NCI-H2196 (cell line): Measurements from ENCODE around the gene PIK3CD.
"Not testable (repeated sequence)": the region's sequence is repeated elsewhere in the genome, so short reads cannot be mapped to it uniquely, and the experiment has no call there.

Experiments
- DNase-seq: peaks from one replicate; lab custom pipeline; 2025; ENCODE audit not compliant: unreplicated experiment; lab: John Stamatoyannopoulos, UW

The PIK3CD gene

DNA sequence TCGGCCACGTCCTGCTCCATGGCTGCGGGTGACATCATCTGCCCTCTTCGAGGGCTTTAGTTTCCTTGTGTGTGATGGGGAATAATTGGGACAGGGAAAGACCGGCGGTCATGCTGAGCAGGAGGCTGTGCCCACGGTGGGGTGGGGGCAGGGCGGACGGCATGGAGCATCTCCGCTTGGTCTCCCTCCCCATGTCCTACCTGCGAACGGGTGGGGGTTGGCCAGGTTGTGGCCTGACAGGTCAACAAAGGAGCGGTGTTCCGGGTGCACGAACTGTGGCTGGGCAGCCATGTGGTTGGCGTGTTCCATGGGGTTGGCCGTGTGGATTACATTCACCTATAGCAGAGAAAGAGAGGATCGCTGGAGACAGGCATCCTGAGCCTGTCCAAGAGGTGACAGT is 80.0 kb downstream of the PIK3CD start:
- no peak for DNase-seq

DNA sequence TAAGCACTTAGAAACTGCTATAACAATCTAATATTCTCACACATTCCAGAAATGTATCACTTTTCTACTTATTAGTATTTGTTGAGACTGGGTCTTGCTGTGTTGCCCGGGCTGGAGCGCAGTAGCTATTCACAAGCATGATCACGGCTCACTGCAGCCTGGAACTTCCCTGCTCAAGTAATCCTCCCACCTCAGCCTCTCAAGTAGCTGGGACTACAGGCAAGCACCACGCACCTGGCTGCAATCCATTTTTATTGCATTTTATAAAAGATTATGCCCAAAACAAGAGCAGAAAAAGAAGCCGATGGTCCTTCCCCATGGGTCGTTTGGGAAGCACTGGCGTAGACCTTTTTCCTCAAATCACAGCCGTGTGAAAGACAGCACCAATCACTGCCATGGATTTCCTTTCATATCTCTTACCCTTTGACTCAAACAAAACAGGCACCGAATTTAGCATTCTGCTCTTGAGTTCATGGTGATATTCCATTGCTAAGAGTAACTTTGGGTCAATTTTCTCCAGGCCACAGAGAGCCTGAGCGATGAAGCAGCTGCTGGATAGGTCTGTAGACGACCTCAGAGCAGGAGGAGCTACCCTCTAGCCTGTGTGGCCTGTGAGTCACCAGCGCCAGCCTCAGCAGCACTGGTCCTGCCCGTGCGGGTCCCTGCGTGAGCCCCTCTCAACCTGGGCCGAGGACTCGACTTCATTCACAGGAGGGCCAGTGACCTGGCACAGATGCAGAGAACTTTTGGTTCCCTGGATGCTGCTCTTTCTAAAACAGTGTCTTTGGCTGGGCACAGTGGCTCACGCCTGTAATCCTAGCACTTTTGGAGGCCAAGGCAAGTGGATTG is 80.8 kb downstream of the PIK3CD start:
- no peak for DNase-seq

DNA sequence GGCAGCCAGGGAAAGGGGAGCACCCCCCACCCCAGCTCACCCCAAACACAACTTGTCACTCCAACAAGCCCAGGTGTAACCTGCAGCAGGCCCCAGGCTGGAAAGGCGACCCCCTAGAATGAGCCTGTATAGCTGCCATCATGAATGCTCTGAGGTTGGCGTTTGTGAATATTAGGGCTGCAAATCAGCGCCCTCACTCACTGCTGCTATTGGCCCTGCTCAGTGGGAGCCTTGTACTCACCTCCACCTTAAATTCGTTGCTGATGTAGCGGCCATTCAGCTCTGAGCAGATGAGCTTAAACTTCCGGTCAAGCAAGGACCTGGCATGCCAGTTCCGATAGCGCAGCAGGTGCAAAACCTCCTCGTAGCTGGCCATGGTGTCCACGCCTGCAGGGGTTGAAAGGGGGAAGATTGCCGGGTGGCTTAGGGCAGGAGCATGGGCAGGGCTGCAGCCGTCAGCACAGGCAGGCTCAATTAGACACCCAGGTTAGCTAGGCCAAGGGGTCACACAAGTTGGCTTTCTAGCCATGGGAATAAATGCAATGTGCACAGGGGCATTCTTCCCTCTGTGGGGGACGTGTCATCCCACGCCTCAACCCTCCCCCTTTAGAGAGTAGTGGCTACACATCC is 81.7 kb downstream of the PIK3CD start:
- no peak for DNase-seq

DNA sequence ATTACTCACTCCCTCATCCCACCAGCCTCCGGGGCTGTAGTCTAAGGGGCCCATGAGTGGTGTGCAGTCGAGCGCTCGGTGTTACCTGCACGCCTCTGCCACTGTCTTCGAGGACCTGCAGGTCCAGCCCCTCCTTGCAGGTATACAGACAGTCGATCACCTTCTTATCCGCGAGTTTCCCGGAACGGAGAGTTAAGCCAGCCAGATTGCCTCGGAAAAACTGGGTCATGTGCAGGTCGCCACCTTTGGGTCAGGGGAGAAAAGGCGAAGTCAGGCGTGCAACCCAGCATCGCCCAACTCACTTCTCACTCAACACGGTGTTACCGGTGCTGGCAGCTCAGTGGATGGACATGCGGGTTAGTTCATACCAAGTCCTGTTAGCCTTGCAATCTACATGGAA is 84.3 kb downstream of the PIK3CD start:
- no peak for DNase-seq

DNA sequence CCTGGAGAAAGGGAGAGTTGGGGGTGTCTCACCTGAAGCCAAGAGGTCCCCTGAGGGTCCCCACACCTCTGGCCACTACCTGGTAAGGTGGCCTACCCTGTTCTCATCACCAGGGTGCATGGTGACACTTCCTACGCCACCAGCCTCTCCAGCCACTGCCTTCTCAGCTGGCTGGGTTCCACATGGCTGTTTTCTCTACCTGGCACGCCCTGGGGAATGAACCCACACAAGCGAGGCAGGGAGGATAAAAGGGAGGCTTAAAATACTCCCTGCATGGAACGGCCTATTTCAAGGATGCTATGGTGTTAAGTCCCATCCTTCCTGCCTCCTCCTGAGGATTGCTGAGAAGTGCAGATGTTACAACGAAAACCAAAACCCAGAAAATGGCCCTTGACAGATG is 84.7 kb downstream of the PIK3CD start:
- no peak for DNase-seq

DNA sequence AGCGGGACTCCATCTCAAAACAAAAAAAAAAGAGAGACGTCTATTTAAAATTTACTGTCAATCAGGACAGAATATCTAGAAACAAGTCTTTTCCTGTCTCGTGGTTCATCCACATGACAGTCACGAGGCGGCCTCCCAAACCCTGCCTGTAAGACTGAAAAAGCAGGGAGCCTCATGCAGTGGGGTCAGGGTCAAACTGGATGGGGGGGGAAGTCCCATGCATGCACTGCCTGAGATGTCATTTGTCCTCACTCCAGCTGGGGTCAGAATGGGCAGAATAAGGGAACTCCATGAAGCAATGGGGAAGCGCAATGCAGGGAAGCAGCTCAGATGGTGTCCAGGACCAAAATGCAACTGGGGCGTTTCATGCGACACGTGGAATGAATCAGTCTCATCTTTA is 85.5 kb downstream of the PIK3CD start:
- no peak for DNase-seq

DNA sequence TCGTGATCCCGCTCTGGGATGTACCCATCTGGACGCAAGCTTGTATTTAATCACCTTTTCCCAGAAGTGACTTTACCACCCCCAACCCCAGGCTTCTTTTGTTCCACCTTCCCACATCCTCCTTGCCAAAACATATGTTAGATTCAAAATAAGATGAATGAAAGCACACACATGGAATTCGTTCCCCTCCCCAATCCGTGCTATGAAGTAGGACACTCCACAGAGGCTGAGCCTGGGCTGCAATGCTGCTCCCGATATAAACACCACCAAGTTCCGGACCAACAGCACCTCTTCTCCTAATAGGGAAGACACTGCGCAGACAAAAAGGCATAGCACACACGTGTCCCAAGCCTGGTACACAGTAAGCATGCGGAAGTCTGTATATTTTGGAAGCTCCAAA is 86.1 kb downstream of the PIK3CD start:
- no peak for DNase-seq

DNA sequence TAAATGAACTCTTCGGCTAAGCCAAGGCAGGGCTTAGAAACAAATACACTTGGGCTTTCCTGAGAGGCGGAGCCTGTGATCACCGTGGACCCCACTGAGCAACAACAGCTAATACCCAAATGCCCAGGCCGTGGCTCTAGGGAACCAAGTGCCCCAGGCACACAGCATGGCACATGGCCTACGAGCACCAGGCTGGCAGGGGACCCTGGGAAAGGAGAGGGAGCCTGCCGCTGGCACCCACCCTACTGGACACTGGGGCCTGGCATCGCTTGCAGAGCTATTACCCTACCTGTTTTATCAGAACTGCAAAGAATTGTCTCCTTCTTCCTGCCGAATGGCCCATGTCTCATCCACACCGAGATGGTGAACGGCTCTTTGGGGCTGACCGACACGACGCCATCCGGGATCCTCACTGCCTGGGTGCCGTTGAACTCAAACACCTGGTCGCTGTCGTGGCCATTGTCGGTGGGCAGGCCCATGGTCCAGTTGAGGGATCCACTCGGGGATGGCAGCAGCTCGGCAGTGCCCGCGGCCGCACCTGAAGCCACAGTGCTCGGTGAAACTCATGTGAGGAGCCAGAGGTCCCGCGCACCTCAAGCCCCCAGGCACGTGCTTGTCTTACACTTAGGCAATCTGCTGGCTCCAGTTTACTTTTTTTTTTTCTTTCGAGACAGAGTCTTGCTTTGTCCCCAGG is 92.7 kb downstream of the PIK3CD start:
- DNase-seq: no peak

DNA sequence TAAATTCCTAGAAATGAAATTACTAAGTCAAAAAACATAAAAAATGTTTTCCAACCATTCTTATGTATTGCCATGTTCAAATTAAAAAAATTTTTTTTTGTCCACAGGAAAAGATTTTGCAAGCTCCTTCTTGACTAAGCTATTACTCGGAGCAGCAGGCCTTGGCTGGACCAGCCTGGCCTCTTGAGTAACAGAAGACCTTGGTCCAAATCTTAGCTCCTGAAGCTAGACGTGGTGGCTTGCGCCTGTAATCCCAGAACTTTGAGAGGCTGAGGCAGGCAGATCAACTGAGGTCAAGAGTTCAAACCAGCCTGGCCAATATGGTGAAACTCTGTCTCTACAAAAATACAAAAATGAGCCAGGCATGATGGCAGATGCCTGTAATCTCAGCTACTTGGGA is 94.7 kb downstream of the PIK3CD start:
- no peak for DNase-seq

DNA sequence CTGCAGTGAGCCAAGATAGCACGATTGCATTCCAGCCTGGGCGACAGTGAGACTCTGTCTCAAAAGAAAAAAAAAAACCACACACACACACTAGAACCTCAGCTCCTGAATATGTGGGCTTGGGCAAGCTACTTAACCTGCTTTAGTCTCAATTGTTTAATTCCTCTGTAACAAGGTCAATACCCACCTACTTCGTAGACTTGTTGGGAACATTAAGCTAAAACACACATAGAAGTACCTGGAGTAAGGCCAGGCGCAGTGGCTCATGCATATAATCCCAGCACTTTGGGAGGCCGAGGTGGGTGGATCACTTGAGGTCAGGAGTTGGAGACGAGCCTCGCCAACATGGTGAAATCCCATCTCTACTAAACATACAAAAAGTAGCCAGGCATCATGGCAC is 95.1 kb downstream of the PIK3CD start:
- peak; percentile 29 for DNase-seq

DNA sequence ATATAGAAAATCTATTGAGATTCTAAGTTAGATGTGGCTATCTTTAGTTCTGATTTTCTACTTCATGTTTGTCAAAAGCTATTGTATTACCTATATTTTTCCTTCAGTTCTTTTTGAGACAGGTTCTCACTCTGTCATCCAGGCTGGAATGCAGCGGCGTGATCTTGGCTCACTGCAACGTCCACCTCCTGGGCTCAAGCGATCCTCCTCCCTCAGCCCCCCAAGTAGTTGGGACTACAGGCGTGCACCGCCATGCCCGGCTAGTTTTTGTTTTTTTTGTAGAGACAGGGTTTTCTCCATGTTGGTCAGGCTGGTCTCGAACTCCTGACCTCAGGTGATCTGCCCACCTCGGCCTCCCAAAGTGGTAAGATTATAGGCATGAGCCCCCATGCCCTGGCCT is 96.9 kb downstream of the PIK3CD start:
- not testable (repeated sequence) for DNase-seq

DNA sequence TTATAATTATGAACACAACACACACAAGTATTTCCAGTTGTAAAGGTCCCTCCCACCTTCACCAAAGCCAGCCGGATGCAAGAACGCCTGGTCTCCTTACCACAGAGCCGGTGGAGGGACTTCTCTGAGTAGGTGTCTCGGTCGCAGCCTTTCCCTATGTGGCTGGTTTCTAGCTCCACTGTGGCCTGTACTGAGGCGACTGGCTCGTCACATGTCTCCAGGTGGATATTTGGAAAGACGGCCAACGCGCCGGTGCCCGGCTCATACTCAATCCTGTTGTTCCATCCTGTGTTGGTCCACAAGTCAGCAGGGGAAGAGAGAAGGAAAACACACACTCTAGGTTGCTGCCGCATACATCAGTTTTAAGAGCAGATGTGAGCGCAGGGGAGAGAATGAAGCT is 97.8 kb downstream of the PIK3CD start:
- DNase-seq: no peak

DNA sequence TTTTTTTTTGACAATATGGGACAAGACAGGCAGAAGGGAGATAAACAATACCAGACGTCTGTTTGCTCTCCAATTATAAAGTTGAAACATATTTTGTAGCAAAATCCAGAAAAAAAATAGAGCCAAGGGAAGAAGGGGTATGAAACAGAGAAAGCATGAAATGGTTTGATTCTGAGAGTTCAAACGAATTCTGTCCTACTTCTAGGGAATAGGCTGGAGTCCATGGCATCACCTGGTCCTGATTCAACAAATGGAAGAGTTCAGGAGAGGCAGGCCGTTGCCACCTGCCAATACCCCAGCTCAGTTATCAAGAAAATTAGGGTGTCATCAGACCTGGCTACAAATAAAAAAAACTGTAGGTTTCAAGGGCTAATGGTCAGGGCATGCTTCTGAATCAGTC is 100.4 kb downstream of the PIK3CD start:
- no peak for DNase-seq

DNA sequence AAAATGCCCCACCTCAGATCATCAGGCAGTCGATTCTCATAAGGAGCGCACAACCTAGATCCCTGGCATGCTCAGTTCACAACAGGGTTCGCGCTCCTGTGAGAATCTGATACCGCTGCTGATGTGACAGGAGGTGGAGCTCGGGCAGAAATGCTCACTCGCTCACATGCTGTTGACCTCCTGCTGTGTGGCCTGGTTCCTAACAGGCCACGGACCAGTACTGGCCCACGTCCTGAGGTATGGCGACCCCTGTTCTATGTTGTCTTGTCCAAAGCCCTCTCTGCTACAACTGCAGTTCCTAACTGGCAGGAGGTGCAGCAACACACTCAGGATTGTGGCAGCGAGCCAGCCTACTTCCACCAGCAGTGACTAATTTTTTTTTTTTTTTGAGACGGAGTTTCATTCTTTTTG is 101.6 kb downstream of the PIK3CD start:
- peak; percentile 31 for DNase-seq

DNA sequence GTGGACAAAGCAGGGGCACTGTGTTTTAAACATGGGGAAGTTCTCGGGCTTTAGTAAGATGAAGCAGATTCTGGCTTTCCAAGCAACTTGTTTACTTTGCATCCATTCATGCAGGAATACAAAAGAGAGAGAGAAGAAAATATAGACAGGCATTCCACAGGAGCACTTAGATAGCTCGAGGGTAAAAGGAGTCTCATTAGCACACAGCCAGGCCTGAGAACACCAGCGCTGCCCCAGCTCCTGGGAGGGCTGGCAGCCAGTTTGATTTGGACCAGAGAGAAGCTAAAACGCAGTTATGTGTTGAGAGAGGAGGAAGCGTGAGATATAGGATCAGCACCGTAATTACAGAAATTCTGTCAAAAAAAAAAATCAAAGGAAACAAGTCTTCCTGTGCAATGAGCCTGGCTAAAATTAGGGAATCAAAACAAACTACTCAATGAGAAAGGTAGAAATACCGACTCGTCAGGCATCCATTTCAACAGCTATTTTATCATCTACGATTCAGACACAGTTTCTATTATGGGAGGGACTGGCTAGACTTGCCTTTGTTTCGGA is 104.0 kb downstream of the PIK3CD start:
- no peak for DNase-seq

DNA sequence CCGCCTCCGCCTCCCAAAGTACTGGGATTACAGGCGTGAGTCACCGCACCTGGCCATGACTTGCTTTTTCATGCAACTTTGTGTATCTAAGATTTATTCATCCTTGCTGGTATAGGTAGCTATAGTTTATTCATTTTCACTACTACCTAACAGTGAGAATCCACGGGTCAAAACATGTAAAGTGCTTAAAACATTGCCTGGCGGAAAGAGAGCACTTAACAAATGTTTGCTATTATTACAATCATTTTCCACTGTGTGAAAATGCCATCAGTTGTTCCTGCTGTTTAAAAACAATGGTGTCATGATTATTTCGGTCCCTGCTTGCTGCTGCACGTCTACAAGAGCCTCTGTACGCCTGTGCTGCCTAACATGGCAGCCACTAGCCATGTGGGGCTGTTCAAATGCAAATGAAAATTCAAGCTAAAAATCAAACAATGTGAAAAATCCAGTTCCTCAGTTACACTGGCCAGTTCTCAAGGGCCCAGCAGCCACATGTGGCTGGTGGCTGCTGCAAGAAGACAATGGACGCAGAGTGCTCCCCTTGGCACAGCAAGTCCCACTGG is 107.1 kb downstream of the PIK3CD start:
- no peak for DNase-seq

DNA sequence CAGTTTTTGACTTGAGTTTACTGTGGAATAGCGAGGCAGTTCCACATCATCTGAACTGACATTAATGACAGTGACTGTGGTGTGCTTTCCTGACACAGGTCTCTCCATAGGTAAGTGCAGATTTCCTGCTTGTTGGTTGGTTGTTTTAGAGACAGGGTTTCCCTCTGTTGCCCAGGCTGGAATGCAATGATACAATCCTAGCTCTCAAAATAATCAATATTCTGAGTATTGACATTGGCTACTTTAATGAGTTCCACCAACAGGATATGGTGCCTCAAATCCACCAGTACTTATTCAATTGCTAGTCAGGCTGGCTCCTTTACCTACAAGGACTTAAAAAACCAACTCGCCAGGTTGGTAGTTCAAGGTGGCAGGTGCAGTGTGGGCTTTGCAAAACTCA is 108.4 kb downstream of the PIK3CD start:
- no peak for DNase-seq

DNA sequence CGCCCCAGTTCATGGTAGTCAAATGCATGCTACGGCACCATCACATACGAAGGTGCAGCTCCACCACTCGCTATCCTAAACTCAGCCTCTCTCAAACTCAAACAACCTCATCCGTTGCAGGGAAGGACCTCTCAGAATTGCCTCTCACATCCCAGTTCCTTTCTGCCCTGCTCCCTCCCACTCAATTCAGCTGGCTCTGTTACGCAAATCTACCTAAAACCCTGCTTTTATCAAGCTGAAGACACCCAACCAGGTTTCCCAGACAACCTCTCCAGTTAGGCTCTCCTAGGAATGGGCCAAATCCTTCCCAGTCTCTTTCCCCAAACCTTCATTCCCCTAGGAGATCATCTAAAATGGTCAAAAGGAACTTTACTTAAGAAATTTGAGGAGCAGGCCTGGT is 109.3 kb downstream of the PIK3CD start:
- DNase-seq: no peak

DNA sequence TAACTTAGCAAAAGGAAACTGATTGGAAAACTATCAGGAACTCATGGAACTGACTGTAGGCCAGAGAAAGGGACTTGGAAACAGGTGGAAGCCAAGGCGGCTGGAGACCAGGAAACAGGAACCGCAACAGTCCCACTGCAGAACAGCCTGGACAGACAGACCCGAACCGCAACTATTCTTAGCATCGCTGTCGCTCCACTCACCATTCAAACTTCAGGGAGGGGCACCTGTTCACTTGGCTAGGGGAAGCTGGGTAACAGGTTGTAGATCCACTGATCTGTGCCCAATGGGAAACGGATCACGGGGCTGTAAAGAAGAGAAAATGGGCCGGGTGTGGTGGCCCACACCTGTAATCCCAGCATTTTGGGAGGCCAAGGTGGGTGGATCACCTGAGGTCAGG is 110.3 kb downstream of the PIK3CD start:
- DNase-seq: no peak

DNA sequence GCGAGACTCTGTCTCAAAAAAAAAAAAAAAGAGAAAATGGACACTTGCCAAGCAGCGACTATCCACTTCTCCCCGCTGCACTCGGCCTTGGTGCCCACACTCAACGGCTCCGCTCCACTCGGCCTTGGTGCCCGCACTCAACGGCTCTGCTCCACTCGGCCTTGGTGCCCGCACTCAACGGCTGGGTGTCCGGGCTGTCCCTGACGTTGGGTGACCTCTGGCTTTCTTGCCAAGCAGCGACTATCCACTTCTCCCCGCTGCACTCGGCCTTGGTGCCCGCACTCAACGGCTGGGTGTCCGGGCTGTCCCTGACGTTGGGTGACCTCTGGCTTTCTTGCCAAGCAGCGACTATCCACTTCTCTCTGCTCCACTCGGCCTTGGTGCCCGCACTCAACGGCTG is 110.9 kb downstream of the PIK3CD start:
- not testable (repeated sequence) for DNase-seq

DNA sequence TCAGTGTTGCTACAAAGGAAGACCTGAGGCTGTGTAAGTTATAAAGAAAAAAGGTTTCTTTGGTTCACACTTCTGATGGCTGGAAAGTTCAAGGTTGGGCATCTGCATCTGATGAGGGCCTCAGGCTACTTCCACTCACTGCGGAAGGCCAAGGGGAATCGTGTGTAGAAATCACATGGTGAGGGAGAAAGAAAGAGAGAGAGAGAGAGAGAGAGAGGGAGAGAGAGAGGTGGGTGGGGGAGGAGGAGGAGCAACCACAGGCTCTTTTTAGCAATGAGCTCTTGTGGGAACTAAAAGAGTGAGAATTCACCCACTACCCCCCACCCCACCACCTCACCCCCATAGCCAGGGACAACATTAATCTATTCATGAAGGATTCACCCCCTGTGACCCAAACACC is 112.4 kb downstream of the PIK3CD start:
- no peak for DNase-seq

DNA sequence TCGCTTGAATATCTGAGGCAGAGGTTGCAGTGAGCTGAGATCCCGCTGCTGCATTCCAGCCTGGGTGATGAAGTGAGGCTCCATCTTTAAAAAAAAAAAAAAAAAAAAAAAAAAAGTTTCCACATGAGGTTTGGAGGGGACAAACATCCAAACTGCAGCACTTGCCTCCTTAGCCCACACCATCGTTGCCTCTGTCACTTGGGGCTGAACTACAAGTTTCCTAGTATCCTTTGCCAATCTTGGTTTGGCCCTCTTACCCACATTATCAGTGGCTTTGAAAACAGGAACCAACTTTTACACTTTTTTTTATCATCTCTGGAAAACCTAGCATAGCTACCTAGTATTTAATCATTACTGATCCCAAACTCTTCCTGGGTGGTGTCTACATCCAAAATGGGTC is 113.0 kb downstream of the PIK3CD start:
- no peak for DNase-seq
